ENCODE measurements around the gene GIMAP7. TPM values are rescaled to one million over a fixed set of nuclear protein-coding genes. Genes with fewer than 3 reads are reported as not detected.

Gene GIMAP7
- total RNA-seq, 1 donor from 2014 or later: not detected

- H3K9me3 ChIP-seq (ENCODE audit: low read depth): no peaks in the 10 kb centered on the region
- no peaks in the 10 kb centered on the region for H3F3A ChIP-seq (ENCODE audit: low read depth)
- Mint-ChIP-seq H3K27me3 (ENCODE audit: insufficient read depth, low read depth) (peaks cover 18% of the 10 kb centered on the region), H3K4me1 (peaks cover 10% of the 10 kb centered on the region), H3K9me3 (peaks cover 1% of the 10 kb centered on the region), H3K36me3 (no peaks in the 10 kb centered on the region), H3K4me3 (no peak overlapping the region), H3K27ac (no peak overlapping the region)
- no peaks in the 10 kb centered on the region for H3K4me1 ChIP-seq
- H3K27me3 ChIP-seq: peaks cover 41% of the 10 kb centered on the region
- no peaks in the 10 kb centered on the region for H3K79me2 ChIP-seq (ENCODE audit: low read depth)
- H3K27ac ChIP-seq: no peak overlapping the region
- H2AFZ ChIP-seq (replicated peaks): no peak overlapping the region
- H3K9ac ChIP-seq: no peak overlapping the region
- no peak overlapping the region for H3K4me2 ChIP-seq
- TF ChIP-seq EZH2phosphoT487 (IDR thresholded peaks at IDR 0.05) (no peak), CTCF (IDR thresholded peaks at IDR 0.05) (no peak), EZH2 (IDR thresholded peaks at IDR 0.05) (no peak)
- H3K36me3 ChIP-seq: no peaks in the 10 kb centered on the region
- DNase-seq (ENCODE audit: low spot score): no peak
- H3K4me3 ChIP-seq: no peak overlapping the region
- H4K20me1 ChIP-seq (ENCODE audit: low read depth): no peaks in the 10 kb centered on the region
Observed at GRCh38 chr7:150468241-150468640, 46.4 kb upstream of the GIMAP7 start.

GRCh38 chr7:150471886-150472285 is 42.8 kb upstream of the GIMAP7 start:
- Histone ChIP-seq H3K36me3 (no peaks in the 10 kb centered on the region), H3K4me2 (no peak overlapping the region), H3K9me3 (ENCODE audit: low read depth) (no peaks in the 10 kb centered on the region), H4K20me1 (ENCODE audit: low read depth) (no peaks in the 10 kb centered on the region), H3K27ac (no peak overlapping the region), H3F3A (ENCODE audit: low read depth) (no peaks in the 10 kb centered on the region), H3K79me2 (ENCODE audit: low read depth) (no peaks in the 10 kb centered on the region), H3K27me3 (peaks cover 25% of the 10 kb centered on the region), H2AFZ (replicated peaks) (no peak overlapping the region), H3K9ac (no peak overlapping the region), H3K4me3 (no peak overlapping the region), H3K4me1 (no peaks in the 10 kb centered on the region)
- TF ChIP-seq EZH2phosphoT487 (IDR thresholded peaks at IDR 0.05): no peak
- no peak for TF ChIP-seq EZH2 (IDR thresholded peaks at IDR 0.05)
- no peak for TF ChIP-seq CTCF (IDR thresholded peaks at IDR 0.05)
- Mint-ChIP-seq H3K36me3 (no peaks in the 10 kb centered on the region), H3K4me3 (no peak overlapping the region), H3K9me3 (peaks cover 2% of the 10 kb centered on the region), H3K27me3 (ENCODE audit: insufficient read depth, low read depth) (peaks cover 17% of the 10 kb centered on the region), H3K27ac (no peak overlapping the region), H3K4me1 (peaks cover 10% of the 10 kb centered on the region)
- no peak for DNase-seq (ENCODE audit: low spot score)

- Histone ChIP-seq H3K36me3 (no peaks in the 10 kb centered on the region), H3K9ac (no peak overlapping the region), H3K27ac (no peak overlapping the region), H3F3A (ENCODE audit: low read depth) (no peaks in the 10 kb centered on the region), H3K4me3 (no peak overlapping the region), H4K20me1 (ENCODE audit: low read depth) (no peaks in the 10 kb centered on the region), H3K79me2 (ENCODE audit: low read depth) (no peaks in the 10 kb centered on the region), H3K4me1 (no peaks in the 10 kb centered on the region), H3K9me3 (ENCODE audit: low read depth) (no peaks in the 10 kb centered on the region), H2AFZ (replicated peaks) (no peak overlapping the region), H3K27me3 (peaks cover 5% of the 10 kb centered on the region), H3K4me2 (no peak overlapping the region)
- DNase-seq (ENCODE audit: low spot score): no peak
- no peak overlapping the region for H3K27ac Mint-ChIP-seq
- H3K4me3 Mint-ChIP-seq: no peak overlapping the region
- no peaks in the 10 kb centered on the region for H3K36me3 Mint-ChIP-seq
- H3K9me3 Mint-ChIP-seq: peaks cover 2% of the 10 kb centered on the region
- peaks cover 11% of the 10 kb centered on the region for H3K27me3 Mint-ChIP-seq (ENCODE audit: insufficient read depth, low read depth)
- TF ChIP-seq EZH2phosphoT487 (IDR thresholded peaks at IDR 0.05) (no peak), CTCF (IDR thresholded peaks at IDR 0.05) (no peak), EZH2 (IDR thresholded peaks at IDR 0.05) (no peak)
- H3K4me1 Mint-ChIP-seq: peaks cover 10% of the 10 kb centered on the region
Observed at GRCh38 chr7:150473902-150474301, 40.8 kb upstream of the GIMAP7 start.

All from neural progenitor cell (in vitro differentiated cells).